Pulmonary artery endothelial cell (primary cell): ENCODE results near the gene UTP4. TPM values are rescaled to one million over a fixed set of nuclear protein-coding genes. Genes with fewer than 3 reads are reported as not detected.
"Not testable (repeated sequence)": the region's sequence is repeated elsewhere in the genome, so short reads cannot be mapped to it uniquely, and the experiment has no call there.

Experiments
- DNase-seq: peaks from one replicate; pipeline ENCODE4 v3.0.0-alpha.2; 2011; ENCODE audit warnings: low read depth, low spot score
- total RNA-seq: library from RNA; depleted of rRNA; stranded (reverse); fragments of >200 nt; gene quantifications from 2 replicates; pipeline ENCODE4 v1.2.3, GENCODE V29; 2014

The UTP4 gene
- total RNA-seq, 1 donor from 2014 or later, result 19.6 TPM

DNA sequence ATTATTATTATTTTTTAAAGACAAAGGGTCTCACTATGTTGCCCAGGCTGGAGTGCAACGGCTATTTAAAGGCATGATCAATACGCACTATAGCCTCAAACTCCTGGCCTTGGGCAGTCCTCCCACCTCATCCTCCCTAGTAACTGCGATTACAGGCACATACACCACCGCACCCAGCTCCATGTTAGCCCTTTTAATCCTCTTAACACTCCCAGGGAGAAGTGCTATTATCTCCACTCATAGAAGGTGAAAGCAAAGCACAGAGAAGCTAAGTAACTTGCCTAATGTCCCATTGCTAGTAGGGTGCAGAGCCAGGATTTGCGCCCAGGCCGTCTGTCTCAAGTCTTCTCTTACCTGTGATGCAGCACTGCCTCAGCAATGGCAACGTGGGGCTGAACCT is 22.0 kb upstream of the UTP4 start:
- DNase-seq, result no peak

DNA sequence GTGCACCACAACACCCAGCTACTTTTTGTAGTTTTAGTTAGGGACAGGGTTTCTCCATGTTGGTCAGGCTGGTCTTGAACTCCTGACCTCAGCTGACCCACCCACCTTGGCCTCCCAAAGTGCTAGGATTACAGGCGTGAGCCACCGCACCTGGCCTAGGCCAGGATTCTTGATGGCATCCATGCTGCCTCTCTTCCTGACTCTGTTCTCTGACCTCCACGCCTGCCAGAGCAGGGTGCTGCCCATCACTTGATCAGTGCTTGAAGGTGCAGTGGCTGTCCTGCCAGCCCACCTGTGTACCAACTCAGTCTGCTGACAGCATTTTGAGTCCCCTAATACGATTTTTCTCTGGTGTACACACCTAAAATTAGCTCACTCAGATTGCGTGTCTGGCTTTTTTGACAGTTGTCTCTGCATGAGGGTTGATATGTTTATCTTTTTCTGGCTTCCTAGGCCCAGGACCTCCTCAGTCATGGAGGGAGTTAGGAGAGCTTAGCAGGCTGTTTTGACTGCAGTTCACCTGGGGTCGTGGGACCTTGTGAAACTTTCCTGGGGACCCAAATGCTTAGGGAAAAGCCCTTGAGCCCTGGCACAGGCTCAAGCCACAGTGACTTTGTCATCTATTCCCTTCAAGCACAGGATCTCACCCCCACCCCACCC is 21.1 kb upstream of the UTP4 start:
- no peak for DNase-seq

DNA sequence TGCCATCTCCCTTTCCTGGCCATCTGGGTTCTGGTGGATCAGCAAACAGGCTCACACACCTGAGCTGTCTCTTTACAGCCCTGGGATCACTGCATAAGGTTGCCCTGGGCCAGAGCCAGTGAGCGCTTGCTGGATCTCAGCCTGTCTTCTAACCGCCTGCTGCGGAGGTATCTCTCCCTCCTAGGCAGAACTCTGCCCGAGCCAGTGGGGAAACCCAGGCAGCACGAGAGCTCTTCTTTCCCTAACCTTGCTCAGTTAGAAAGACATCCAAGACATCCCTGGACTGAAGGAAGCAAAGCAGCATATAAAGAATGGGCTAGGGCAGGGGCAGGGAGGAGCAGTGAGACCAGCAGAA is 20.6 kb upstream of the UTP4 start:
- DNase-seq, result no peak

DNA sequence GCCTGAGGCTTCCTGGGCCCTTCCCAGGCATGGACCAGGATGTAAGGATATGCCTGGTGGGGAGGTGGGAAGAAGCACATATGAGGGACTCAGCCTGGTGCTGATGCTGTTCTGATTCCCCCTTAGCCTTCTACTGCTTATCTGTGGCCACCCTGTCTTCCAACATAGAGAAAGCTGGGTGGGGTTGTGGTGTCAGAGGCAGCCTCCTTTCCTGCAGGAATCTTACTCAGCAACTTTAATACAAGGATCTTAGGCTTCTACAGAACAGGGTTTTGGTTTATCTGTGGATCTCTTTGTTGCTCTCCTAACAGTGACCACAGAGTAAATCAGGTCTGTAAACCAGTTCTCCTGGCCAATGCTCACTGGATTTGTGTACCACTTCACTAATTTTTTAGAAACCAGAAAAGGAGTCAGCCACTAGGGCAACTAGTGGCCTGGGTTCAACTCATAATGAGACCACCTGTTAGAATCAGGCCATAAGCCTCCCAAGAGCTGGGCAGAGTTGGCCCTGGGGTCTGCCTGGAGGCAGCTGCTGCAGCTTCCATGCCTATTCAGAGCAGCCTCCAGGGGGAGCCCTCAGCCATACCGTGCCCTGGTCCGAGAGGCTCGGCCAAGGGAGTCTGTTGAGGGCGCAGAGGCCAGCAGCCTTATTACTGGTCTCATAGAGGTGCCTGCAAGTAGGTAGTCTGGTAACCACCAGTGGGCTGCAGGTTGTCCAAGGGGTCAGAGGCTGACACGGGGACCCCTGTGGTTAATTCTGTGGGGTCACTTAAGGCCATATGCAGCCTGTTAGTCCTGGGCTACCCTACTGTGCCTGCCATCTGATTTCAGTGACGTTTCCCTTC is 19.9 kb upstream of the UTP4 start:
- no peak for DNase-seq

DNA sequence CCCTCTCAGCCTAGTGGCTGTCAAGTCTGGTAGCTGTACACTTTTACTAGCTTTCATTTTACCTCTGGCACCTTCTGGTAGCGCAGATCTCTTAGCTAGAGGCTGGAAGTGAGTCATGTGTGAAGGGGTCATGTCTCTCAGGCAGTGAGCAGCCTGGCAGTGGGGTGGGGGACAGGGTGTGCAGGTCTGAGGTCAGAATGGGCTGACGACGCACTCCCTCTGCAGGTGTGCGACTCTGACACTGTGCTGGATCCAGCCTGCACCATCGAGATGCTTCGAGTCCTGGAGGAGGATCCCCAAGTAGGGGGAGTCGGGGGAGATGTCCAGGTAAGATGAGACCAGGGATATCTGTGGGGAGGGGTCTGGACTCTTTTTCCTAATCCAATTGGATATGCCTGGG is 19.2 kb upstream of the UTP4 start:
- no peak for DNase-seq

DNA sequence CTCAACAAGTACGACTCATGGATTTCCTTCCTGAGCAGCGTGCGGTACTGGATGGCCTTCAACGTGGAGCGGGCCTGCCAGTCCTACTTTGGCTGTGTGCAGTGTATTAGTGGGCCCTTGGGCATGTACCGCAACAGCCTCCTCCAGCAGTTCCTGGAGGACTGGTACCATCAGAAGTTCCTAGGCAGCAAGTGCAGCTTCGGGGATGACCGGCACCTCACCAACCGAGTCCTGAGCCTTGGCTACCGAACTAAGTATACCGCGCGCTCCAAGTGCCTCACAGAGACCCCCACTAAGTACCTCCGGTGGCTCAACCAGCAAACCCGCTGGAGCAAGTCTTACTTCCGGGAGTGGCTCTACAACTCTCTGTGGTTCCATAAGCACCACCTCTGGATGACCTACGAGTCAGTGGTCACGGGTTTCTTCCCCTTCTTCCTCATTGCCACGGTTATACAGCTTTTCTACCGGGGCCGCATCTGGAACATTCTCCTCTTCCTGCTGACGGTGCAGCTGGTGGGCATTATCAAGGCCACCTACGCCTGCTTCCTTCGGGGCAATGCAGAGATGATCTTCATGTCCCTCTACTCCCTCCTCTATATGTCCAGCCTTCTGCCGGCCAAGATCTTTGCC is 18.0 kb upstream of the UTP4 start:
- DNase-seq, result no peak

DNA sequence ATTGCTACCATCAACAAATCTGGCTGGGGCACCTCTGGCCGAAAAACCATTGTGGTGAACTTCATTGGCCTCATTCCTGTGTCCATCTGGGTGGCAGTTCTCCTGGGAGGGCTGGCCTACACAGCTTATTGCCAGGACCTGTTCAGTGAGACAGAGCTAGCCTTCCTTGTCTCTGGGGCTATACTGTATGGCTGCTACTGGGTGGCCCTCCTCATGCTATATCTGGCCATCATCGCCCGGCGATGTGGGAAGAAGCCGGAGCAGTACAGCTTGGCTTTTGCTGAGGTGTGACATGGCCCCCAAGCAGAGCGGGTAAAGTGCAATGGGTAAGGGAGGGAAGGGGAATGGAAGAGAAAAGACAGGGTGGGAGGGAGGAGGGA is 17.5 kb upstream of the UTP4 start:
- no peak for DNase-seq

DNA sequence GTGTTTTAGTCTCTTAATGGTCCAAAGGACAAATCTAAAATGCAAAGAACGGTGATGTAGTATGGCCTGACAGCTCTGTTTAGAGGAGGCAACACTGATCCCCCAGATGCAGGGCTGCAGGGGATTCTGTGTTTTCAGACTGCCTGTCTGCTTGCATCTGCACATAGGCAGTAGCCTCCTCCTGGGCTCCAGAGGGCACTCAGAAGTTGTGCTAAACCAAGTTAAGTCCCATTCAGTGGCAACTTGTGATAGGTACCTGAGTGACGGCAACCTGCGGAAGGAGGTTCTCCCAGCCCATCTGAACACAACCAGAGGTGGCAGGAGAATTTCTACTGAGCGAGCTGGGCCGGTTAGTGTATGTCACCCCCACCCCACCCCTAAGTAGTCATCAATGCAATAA is 17.1 kb upstream of the UTP4 start:
- DNase-seq, result no peak

DNA sequence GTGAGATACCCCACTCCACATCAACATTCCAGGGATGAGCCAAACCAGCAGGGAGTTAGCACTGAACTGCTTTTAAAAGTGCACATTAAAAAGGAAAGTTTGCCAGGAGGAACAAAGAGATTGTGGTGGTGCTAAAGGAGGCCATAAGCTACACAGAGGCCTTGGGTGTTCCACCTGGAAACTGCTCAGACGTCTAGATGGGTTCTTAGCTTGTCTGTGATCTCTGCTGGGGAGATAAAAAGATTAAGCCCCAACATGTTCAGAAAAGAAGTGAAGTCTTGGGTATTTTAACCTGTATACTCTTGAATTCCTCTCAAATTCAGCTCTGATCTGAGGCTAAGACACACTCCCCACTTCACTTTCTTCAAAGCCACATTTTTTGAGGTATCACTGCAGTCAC is 16.6 kb upstream of the UTP4 start:
- no peak for DNase-seq

DNA sequence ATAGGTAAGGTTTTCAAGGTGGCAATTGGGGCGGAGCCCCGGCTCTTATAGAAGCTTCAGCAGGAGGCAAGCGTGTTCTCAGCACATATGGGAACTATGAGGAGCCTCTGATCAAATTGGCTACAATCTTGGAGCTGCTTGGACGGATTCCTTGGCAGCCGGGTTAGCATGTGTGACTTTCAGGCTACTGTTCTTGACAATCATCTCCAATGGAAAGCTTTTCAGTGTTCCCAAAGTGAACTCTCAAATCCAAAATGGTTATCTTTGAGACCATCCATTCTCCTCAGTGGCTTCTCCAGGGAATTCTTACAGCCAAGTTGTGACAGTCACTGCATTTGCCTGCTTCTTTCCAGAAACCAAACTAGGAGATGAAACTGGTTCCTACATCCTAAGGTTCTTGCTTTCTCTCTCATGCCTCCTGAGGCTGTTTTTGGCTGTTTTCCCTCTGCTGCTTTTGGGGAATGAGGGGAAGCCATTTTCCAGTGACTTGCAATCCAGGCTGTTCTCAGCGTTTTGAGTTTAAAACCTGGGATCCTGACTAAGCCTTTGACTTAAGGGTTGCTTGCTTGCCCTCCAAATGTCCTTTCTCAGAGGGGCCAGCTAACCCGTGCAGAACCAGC is 16.1 kb upstream of the UTP4 start:
- no peak for DNase-seq

DNA sequence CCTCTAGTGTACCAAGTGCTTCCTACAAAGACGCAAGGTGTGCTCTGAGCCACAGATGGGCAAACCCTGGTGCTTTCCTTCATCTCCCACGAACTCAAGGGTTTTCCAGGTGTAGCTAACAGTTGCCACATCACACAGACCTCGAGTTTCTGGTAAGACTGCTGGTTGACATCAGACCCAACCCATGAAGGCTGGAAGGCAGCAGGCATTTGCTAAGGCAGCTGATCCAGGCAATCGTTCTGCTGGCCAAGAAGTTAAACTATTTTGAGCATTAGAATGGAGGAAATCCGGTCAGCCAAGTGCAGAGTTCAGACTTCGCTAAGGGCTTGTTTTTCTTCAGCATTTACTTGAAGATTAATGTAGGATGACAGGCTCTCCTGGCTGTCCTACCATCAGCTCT is 15.5 kb upstream of the UTP4 start:
- no peak for DNase-seq

DNA sequence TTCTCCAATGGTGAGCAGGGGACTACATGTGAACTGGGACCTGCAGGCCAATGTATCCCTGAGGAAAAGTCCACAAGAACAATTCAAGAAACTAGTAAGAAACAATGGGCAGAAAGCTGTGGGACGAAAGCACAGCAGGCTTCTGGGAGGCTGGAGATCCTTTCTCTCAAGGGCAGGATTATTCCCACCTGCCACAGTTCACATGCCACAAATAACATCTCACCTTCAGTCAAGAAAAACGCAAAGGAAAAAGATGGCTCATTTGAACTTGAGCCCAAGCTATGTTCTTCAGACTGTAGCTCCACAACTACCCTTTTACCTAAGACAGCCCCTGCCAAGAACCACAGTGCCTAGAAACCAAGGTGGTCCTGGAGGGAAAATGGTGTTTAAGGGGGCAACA is 14.0 kb upstream of the UTP4 start:
- DNase-seq, result no peak

DNA sequence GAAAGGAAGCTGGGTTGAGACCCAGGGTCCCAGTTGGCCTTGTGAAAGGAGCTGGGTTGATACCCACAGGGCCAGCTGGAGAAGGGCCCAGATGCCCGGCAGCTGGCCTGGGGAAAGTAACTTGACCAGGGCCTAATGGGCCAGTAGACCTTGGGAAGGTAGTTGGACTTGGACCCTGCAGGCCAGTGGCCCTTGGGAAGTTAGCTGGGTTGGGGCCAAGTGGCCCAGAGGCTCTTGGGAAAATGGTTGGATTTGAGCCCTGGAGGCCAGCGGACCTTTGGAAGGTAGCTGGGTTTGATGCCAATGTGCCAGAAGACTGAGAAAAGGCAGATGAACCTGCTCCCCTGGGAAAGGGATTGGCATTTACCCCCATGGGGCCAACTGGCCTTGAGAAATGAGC is 13.5 kb upstream of the UTP4 start:
- no peak for DNase-seq

DNA sequence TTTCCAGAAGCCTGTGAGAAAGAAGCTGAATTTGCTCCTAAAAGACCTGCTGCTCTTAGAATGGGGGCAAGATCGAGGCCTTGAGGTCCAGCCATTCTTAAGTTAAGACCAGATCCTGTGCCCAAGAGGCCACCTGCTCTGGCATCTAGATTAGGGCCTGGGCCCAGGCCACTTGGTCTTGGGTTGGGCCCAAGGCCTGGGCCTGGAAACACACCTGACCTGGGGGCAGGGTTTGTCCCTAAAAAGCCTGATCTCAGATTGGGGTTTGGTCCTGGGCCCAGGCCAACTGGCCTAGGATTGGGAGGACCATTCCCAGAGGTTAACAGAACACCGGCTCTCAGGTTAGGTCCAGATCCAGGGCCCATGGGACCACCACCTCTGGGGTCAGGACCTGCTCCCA is 12.9 kb upstream of the UTP4 start:
- no peak for DNase-seq

DNA sequence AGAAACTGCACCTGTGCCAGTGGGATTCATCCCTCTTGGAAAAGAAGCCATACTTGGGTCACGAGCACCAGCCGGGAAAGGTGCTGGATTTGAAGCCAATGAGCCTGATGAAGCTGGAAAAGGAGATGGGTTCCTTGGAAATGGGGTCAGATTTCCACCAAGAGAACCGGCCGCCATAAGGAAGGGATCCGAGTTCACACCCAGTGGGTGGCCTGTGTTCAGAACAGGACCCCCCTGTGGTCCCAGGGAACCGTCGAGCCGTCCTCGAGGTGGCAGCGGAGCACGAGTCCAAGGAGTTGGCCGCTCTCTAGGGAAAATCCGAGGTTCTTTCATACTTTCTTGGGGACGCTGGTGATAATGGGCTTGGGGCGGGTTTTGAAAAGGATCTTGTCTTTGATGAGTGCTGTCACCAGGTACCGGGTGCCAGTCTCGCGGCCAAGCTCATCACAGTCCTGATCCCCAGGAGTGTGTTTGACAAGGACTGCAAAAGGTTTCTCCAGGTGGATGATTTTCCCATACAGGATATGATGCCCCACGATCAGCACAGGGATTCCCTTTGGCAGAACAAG is 12.3 kb upstream of the UTP4 start:
- no peak for DNase-seq

DNA sequence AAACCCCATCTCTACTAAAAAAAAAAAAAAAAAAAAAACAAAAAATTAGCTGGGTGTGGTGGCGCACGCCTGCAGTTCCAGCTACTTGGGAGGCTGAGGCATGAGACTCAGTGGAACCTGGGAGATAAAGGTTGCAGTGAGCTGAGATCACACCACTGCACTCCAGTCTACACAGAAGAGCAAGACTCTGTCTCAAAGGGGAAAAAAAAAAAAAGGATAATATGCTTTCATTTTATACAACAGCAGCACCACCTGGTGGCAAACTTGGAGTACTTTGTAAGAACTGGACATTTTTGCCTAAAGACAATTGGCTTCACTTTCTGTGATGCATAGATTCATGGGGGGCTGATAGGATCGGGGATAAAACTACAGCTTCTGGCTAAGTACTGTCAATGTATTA is 8.5 kb upstream of the UTP4 start:
- DNase-seq, result no peak

DNA sequence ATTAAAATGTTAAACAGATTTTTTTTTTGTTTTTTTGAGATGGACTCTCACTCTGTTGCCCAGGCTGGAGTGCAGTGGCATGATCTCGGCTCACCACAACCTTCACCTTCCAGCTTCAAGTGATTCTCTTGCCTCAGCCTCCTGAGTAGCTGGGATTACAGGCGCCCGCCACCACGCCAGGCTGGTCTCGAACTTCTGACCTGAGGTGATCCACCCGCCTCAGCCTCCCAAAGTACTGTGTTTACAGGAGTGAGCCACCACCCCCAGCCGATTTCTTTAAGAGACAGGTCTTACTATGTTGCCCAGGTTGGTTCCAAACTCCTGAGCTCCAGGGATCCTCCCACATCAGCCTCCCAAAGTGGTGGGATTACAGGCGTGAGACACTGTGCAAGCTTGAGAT is 8.0 kb upstream of the UTP4 start:
- DNase-seq, result not testable (repeated sequence)

DNA sequence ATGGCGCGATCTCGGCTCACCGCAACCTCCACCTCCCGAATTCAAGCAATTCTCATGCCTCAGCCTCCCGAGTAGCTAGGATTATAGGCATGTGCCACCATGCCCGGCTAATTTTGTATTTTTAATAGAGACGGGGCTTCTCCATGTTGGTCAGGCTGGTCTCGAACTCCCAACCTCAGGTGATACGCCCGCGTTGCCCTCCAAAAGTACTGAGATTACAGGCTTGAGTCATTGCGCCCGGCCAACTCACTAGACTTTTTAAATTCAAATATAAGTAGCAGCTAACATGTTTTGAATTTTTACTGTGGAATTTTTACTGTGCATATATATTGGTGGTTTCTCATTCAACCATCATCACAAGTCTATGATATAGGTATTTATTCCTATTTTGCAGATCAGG is 7.5 kb upstream of the UTP4 start:
- not testable (repeated sequence) for DNase-seq

DNA sequence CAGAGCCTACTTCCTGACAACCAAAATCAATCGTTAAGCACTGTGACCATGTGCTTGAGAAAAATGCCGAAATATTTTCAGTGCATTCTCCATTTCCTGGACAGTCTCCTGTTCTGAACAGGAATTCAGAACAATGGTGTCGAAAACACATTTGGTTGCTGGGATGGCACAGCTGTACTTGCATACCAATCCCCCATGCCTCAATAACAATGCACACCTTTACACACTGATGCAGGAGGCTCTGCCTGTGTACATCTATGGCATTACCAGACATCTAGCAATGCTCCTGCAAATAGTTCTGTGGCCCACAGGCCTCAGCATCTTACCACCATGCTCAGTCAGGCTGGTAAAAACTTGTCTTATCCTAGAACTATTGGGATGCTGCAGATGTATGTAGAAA is 6.2 kb upstream of the UTP4 start:
- no peak for DNase-seq

DNA sequence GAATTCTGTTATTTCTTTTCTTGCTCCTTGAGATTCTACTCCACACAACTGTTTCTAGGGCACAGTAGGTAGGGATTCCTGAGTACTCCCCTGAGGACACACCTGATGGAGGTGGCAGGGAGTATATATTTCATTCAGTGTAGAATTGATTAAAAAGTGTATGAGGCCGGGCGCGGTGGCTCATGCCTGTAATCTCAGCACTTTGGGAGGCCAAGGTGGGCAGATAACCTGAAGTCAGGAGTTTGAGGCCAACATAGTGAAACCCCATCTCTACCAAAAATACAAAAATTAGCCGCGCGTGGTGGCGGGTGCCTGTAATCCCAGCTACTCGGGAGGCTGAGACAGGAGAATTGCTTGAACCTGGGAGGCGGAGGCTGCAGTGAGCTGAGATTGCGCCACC is 5.6 kb upstream of the UTP4 start:
- not testable (repeated sequence) for DNase-seq

DNA sequence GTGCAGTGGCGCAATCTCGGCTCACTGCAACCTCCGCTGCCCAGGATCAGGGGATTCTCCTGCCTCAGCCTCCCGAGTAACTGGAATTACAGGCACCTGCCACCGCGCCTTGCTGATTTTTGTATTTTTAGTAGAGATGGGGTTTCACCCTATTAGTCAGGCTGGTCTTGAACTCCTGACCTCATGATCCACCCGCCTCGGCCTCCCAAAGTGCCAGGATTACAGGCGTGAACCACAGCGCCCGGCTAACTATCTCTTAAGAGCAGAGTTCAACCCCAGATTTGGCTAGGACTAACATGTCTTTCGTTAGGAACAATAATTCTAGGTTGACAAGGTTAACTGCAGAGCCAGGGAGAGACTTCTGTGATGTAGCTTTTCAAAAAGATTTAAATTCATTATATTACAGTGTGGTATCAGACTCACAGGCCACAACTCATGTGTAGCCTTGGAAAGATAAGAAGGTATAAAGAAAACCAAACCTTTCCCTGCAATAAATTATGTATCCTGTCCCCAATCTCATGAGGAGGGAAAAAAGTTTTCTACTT is 4.4 kb upstream of the UTP4 start:
- no peak for DNase-seq

DNA sequence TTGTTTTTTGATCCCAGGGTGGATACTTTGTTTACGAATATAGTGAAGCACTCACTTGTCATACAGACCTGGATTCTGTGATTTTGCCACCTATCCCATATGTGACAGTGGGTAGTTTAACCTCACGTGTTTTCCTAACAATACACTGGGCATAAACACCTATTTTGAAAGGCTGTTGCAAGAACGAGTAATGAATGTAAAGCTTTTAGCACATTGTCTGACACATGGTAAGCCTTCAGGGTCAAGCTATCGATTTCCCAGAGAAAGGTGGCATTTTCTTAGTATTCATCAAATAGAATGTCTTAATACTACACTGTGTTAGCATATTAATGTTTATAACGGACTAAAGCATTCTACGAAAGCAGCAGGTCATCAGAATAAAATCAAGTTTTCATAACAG is 2.0 kb upstream of the UTP4 start:
- no peak for DNase-seq
